GM18951 (cell line): ENCODE results near the gene KCNQ1.

Source experiments
- POLR2A ChIP-seq: IDR thresholded peaks from 4 replicates; pipeline ENCODE4 v1.6.1; 2011; ENCODE audit warnings: mild to moderate bottlenecking; ENCODE audit not compliant: insufficient read length, insufficient read depth; ENCODE audit errors: extremely low read depth
- in situ Hi-C: fragments of 300-500 bp; cut with MboI; formaldehyde crosslinking; loops from one replicate; pipeline ENCODE4 v1.12.0; 2022; ENCODE audit warnings: low sequenced_read_pairs, mixed read lengths, inconsistent platforms; ENCODE audit not compliant: unreplicated experiment

The KCNQ1 gene

DNA sequence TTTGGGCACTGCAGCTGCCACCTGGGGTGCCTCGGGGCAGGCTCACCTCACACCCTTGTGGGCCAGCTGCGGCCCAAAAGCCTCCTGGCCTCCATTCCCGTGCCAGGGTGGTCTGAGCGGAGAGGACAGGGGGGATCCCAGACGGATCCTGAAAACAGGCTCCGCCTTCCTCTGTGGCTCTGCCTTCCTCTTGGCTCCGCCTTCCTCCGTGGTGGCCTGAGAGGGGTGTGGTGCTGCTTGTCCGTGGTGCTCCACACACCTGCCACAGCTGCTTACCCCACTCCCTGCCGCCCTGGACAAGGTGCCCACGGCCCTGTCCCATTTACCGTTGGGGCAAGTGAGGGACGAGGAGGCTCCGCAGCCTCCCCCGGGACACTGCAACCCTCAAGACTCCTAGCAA, 278.1 kb downstream of the KCNQ1 start:
- in situ Hi-C loops = no loop called here

GRCh38 chr11:2724104-2724503, 279.3 kb downstream of the KCNQ1 start:
- in situ Hi-C loops = no loop called here
- no peak for TF ChIP-seq POLR2A

More for the DNA sequence above, 278.1 kb downstream of the KCNQ1 start:
- no peak for TF ChIP-seq POLR2A

DNA sequence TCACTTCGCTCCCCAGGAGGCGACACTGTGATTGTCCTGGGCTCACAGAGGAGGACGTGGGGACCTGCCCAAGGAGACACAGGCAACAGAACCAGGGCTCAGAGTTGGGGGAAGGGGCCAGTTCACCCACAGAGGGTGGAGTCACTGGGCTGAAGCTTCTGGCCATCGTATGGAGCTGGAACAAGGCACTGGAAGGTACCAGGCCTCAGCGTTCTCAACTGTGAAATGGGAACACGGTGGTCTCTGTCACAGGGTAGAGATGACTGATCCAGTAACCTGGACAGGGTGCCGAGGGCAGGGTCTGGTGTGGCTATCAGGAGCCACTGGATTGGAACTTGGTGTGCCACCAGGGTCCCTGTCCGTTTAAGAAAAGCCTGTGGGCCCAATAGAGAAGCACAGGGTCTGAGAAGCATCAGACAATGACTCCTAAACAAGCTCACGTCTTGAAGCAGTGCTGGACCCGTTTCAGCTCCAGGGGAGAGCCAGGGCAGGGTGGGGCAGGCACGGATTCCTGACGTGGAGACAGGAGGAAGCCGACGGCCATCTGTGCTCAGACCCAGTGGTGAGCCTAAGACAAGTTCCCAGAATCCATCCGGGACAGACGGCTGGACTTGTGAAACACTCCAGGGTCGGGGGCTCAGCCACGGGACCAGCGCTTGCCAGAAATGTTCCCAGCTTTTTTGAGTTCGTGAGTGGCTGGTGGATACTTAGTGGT, 280.0 kb downstream of the KCNQ1 start:
- no peak for TF ChIP-seq POLR2A
- in situ Hi-C loops = no loop called here

DNA sequence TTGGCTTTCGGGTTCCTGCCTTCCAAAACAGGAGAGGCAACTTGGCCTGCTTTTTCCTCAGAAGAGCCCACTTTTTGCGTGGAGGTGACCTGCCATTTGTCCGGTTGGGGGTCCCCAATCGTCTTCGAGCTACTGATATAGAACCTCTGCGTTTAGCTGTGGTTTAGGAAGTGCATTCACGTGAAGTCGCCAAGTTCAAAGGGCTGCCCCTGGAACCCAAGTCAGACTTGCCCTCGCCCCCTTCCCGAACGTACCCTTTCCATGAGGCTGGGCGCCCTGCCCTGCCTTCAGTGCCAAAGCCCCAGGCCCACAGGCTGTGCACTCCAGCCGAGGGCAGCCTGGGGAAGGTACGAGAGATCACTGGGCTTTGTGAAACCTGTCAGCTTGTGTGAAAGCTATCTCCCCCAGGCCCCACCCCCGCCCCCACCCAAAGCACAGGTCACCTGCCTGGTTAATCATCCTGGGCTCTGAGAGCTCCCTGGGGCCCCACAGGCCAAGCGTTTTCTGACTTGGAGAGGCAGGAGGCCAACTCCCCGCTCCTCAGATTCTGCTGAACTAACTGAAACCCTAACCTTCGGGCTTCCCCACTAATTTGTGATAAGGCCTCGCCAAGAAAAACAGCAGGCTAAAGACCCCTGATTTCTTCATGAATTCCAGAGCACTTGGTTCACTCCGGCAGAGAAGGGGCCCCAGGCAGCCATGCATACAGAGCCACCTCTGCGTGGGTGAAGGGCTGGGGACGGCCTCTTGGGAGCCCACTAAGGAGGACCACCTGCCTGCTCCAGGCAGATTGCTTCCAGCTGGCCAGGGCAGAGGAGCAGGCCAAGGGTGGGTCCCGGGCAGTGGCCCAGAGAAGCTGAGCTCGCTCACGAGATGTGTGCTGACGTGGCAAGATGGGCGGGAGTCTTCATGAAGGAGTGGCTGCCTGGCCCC, 280.8 kb downstream of the KCNQ1 start:
- in situ Hi-C loops = no loop called here

GRCh38 chr11:2726964-2727363, 282.2 kb downstream of the KCNQ1 start:
- in situ Hi-C loops = no loop called here
- TF ChIP-seq POLR2A = no peak

More for the DNA sequence above, 280.8 kb downstream of the KCNQ1 start:
- no peak for TF ChIP-seq POLR2A

- in situ Hi-C loops = no loop called here
- TF ChIP-seq POLR2A = no peak
These were observed 283.4 kb downstream of the KCNQ1 start for GRCh38 chr11:2728128-2728662.

- TF ChIP-seq POLR2A = no peak
- in situ Hi-C loops = no loop called here
These were observed 284.0 kb downstream of the KCNQ1 start for GRCh38 chr11:2728663-2729332.

DNA sequence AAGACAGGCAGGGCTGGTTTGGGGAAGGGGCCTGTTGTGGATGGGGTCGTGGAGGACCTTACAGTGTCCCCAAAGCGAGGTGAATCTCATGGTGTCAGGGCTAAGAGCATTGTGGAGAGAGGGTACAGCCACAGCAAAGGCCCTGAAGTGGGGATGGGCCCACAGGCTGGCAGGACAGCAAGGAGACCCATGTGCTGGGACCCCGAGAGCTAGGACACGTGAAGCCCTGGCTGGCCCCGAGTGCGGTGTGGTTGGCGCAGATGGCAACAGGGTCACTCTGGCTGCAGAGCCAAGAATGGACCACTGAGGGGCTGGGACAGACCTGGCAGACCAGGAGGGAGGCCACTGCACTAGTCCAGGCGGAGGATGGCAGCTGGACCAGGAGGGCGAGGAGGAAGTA, 285.0 kb downstream of the KCNQ1 start:
- TF ChIP-seq POLR2A = no peak
- in situ Hi-C loops = no loop called here

- no peak for TF ChIP-seq POLR2A
These were observed 285.7 kb downstream of the KCNQ1 start for GRCh38 chr11:2730272-2731129.

DNA sequence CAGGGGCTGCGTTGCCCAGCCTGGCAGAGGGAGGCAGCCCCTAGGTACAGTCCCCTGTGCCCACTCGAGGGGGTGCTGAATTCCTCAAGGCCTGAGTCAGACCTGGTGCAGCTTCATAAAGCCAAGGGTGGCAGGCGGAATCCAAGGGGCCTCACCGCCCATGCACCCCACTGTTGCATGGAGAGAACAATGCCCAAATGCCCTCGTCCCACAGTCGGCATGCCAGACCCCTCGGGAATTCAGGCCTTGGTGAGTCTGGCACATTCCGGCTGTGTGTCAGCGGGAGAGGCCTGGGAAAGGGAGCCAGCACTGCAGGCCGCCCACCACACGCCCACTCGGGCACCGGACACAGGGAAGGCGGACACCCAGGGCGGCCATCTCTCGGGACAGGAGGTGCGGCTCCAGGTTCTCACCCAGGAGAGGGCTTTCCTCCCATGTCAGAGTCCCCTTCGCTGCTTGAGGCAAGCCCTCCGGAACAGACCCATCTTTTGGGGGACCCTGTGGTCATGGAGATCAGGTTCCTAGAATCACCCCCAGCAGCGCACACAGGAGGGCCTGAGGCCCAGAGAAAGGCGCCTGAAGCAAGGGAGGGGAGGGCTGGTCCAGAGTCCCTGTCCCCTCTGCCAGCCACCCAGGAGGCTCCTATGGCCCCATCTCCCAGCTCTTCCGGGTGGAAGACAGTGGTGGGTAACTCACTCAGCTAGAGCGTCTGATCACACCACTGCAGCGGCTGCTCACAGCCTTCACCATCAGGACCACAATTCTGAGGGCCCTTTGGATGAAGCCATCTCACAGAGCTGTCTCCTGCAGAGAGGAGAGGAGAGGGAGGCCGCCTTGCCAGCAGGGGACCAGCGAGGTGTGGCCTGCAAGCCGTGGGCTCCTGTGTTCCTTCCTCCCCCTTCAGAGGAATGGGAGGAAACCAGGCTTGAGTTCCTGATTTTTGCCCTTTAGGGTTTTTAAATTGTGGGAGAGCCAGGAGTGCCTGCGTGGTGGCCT, 286.6 kb downstream of the KCNQ1 start:
- no peak for TF ChIP-seq POLR2A
- in situ Hi-C loops = no loop called here

More at GRCh38 chr11:2730272-2731129, 285.7 kb downstream of the KCNQ1 start:
- in situ Hi-C loops = no loop called here

GRCh38 chr11:2732261-2732939, 287.6 kb downstream of the KCNQ1 start:
- in situ Hi-C loops = no loop called here
- TF ChIP-seq POLR2A = no peak
